ENCODE measurements around the gene CLTC.
"Not testable (repeated sequence)": the region's sequence is repeated elsewhere in the genome, so short reads cannot be mapped to it uniquely, and the experiment has no call there.

Gene CLTC

GRCh38 chr17:59619298-59620063 is at the start of gene CLTC:
CLTC (plus strand) TSS chr17:59619895; CDS start chr17:59620132, 237 bp downstream.
- peak; percentile 87 to 88 for DNase-seq (ENCODE audit: low read depth in 1 of 2, low spot score in 1 of 2)

- DNase-seq (ENCODE audit: low read depth in 1 of 2, low spot score in 1 of 2), result peak in 1 of 2 donors; percentile 4
Measured at GRCh38 chr17:59572301-59572924, 47.3 kb upstream of the CLTC start.

GRCh38 chr17:59584168-59584567 is 35.5 kb upstream of the CLTC start:
- DNase-seq (ENCODE audit: low read depth in 1 of 2, low spot score in 1 of 2), result not testable (repeated sequence)

- DNase-seq (ENCODE audit: low read depth in 1 of 2, low spot score in 1 of 2), result no peak
Measured at GRCh38 chr17:59600169-59600568, 19.5 kb upstream of the CLTC start.

GRCh38 chr17:59601130-59601529 is 18.6 kb upstream of the CLTC start:
- DNase-seq (ENCODE audit: low read depth in 1 of 2, low spot score in 1 of 2), result no peak

GRCh38 chr17:59607061-59607460 is 12.6 kb upstream of the CLTC start:
- no peak for DNase-seq (ENCODE audit: low read depth in 1 of 2, low spot score in 1 of 2)

GRCh38 chr17:59607817-59608403 is 11.8 kb upstream of the CLTC start:
- DNase-seq (ENCODE audit: low read depth in 1 of 2, low spot score in 1 of 2), result no peak

GRCh38 chr17:59611503-59611902 is 8.2 kb upstream of the CLTC start:
- no peak for DNase-seq (ENCODE audit: low read depth in 1 of 2, low spot score in 1 of 2)

GRCh38 chr17:59616253-59616920 is 3.3 kb upstream of the CLTC start:
- no peak for DNase-seq (ENCODE audit: low read depth in 1 of 2, low spot score in 1 of 2)

- DNase-seq (ENCODE audit: low read depth in 1 of 2, low spot score in 1 of 2), result no peak
Measured at GRCh38 chr17:59617156-59617732, 2.5 kb upstream of the CLTC start.

- no peak for DNase-seq (ENCODE audit: low read depth in 1 of 2, low spot score in 1 of 2)
Measured at GRCh38 chr17:59619035-59619297, 729 bp upstream of the CLTC start.

GRCh38 chr17:59620064-59620359 is 317 bp downstream of the CLTC start:
- DNase-seq (ENCODE audit: low read depth in 1 of 2, low spot score in 1 of 2), result no peak

GRCh38 chr17:59620518-59621259 is 994 bp downstream of the CLTC start:
- peak; percentile 16 to 38 for DNase-seq (ENCODE audit: low read depth in 1 of 2, low spot score in 1 of 2)

GRCh38 chr17:59621771-59622170 is 2.1 kb downstream of the CLTC start:
- DNase-seq (ENCODE audit: low read depth in 1 of 2, low spot score in 1 of 2), result no peak

- no peak for DNase-seq (ENCODE audit: low read depth in 1 of 2, low spot score in 1 of 2)
Measured at GRCh38 chr17:59623151-59623550, 3.5 kb downstream of the CLTC start.

GRCh38 chr17:59626756-59627155 is 7.1 kb downstream of the CLTC start:
- DNase-seq (ENCODE audit: low read depth in 1 of 2, low spot score in 1 of 2), result no peak

GRCh38 chr17:59627274-59627673 is 7.6 kb downstream of the CLTC start:
- DNase-seq (ENCODE audit: low read depth in 1 of 2, low spot score in 1 of 2), result no peak

GRCh38 chr17:59627770-59628171 is 8.1 kb downstream of the CLTC start:
- no peak for DNase-seq (ENCODE audit: low read depth in 1 of 2, low spot score in 1 of 2)

GRCh38 chr17:59629174-59629573 is 9.5 kb downstream of the CLTC start:
- no peak for DNase-seq (ENCODE audit: low read depth in 1 of 2, low spot score in 1 of 2)

- DNase-seq (ENCODE audit: low read depth in 1 of 2, low spot score in 1 of 2), result no peak
Measured at GRCh38 chr17:59631276-59631675, 11.6 kb downstream of the CLTC start.

GRCh38 chr17:59632398-59632797 is 12.7 kb downstream of the CLTC start:
- no peak for DNase-seq (ENCODE audit: low read depth in 1 of 2, low spot score in 1 of 2)

All from activated CD4-positive, alpha-beta T cell treated with anti-CD3 and anti-CD28 coated beads, Interleukin-2, amount 50 U/mL, for 24 hours (primary cell).